Endodermal cell (in vitro differentiated cells): Measurements from ENCODE around the gene LIPC. TPM values are rescaled to one million over a fixed set of nuclear protein-coding genes. Genes with fewer than 3 reads are reported as not detected.

Experiments used
- DNase-seq: peaks from one replicate; pipeline ENCODE4 v3.0.0-alpha.2; 2017
- H3K27ac ChIP-seq: 2 replicates; pipeline ENCODE4 v1.5.1; 2013; ENCODE audit warnings: mild to moderate bottlenecking, low read depth, low read length, moderate library complexity
- H3K27me3 ChIP-seq: 2 replicates; pipeline ENCODE4 v1.6.1; 2013; ENCODE audit warnings: mild to moderate bottlenecking, low read length, moderate library complexity; ENCODE audit not compliant: insufficient read depth, control insufficient read depth, poor library complexity, severe bottlenecking
- H3K36me3 ChIP-seq: 2 replicates; pipeline ENCODE4 v1.7.0; 2013; ENCODE audit warnings: mild to moderate bottlenecking, low read length, moderate library complexity; ENCODE audit not compliant: control insufficient read depth, insufficient read depth
- H3K4me1 ChIP-seq: one replicate; pipeline ENCODE4 v1.7.0; 2013; ENCODE audit warnings: low read length; ENCODE audit not compliant: control insufficient read depth, insufficient read depth
- H3K4me3 ChIP-seq: 2 replicates; pipeline ENCODE4 v1.5.1; 2013; ENCODE audit warnings: mild to moderate bottlenecking, low read length, moderate library complexity
- H3K9ac ChIP-seq: 2 replicates; pipeline ENCODE4 v1.6.1; 2013; ENCODE audit warnings: mild to moderate bottlenecking, low read length, moderate library complexity; ENCODE audit not compliant: poor library complexity, severe bottlenecking; ENCODE audit errors: extremely low read depth
- H3K9me3 ChIP-seq: 2 replicates; pipeline ENCODE4 v1.6.1; 2013; ENCODE audit warnings: mild to moderate bottlenecking, low read length, moderate library complexity; ENCODE audit not compliant: control insufficient read depth
- H3K27ac Mint-ChIP-seq: 2 replicates; pipeline ENCODE4 v1.8.0; 2020; ENCODE audit warnings: mixed read lengths
- H3K27me3 Mint-ChIP-seq: 2 replicates; pipeline ENCODE4 v1.8.0; 2021; ENCODE audit warnings: mild to moderate bottlenecking, mixed read lengths; ENCODE audit not compliant: insufficient read depth
- H3K36me3 Mint-ChIP-seq: 2 replicates; pipeline ENCODE4 v1.8.0; 2020; ENCODE audit warnings: low read depth, mixed read lengths
- H3K4me1 Mint-ChIP-seq: 2 replicates; pipeline ENCODE4 v1.8.0; 2020; ENCODE audit warnings: mixed read lengths
- H3K4me3 Mint-ChIP-seq: 2 replicates; pipeline ENCODE4 v1.8.0; 2020; ENCODE audit warnings: mild to moderate bottlenecking, moderate library complexity, mixed read lengths
- H3K9me3 Mint-ChIP-seq: 2 replicates; pipeline ENCODE4 v1.8.0; 2020; ENCODE audit warnings: mild to moderate bottlenecking, mixed read lengths
- CTCF ChIP-seq: fragments of 200-600 bp; sonication (generic); conservative IDR thresholded peaks from 2 replicates; pipeline ENCODE4 v1.5.0; 2021; ENCODE audit warnings: antibody characterized with exemption, mild to moderate bottlenecking
- WGBS, 2 experiments: methylation state at CpG; one replicate each; pipeline versions ENCODE4 v1.1.5 to v1.1.7; 2013; ENCODE audit warnings: missing lambda C conversion rate in 2 of 2, mixed read lengths in 1 of 2; ENCODE audit not compliant: insufficient coverage in 1 of 2, insufficient read length in 1 of 2; 5-methylcytosine and 5-hydroxymethylcytosine counted together
- total RNA-seq, 2 donors: library from RNA; stranded (reverse); fragmentation: NEBNext Ultra II Directional in 1 of 2; extraction: Animal tissue kit (Norgen Biotek cat#: 25700) in 1 of 2; gene quantifications; 2 replicates in 1 of 2; 3 replicates in 1 of 2; pipeline ENCODE4 v1.2.1, GENCODE V29; 2021

Gene LIPC
- total RNA-seq, 2 donors from 2014 or later = not detected

- H3K36me3 ChIP-seq = no peaks in the 10 kb centered on the region
- no peak for DNase-seq
- H3K9me3 ChIP-seq = peaks cover 12% of the 10 kb centered on the region
- Mint-ChIP-seq H3K4me1 (peaks cover 7% of the 10 kb centered on the region), H3K4me3 (no peak overlapping the region), H3K9me3 (no peaks in the 10 kb centered on the region), H3K27me3 (no peaks in the 10 kb centered on the region), H3K27ac (no peak overlapping the region), H3K36me3 (no peaks in the 10 kb centered on the region)
- no peak overlapping the region for H3K27ac ChIP-seq
- no peak overlapping the region for H3K4me3 ChIP-seq
- TF ChIP-seq CTCF = no peak
- WGBS, 2 experiments = 40 to 78% methylated on average over 1 to 5 of the region's 5 CpGs
- H3K27me3 ChIP-seq = no peaks in the 10 kb centered on the region
- H3K4me1 ChIP-seq = peaks cover 7% of the 10 kb centered on the region
- no peak overlapping the region for H3K9ac ChIP-seq
Observed at GRCh38 chr15:58420579-58421043, 11.2 kb upstream of the LIPC start.

DNA sequence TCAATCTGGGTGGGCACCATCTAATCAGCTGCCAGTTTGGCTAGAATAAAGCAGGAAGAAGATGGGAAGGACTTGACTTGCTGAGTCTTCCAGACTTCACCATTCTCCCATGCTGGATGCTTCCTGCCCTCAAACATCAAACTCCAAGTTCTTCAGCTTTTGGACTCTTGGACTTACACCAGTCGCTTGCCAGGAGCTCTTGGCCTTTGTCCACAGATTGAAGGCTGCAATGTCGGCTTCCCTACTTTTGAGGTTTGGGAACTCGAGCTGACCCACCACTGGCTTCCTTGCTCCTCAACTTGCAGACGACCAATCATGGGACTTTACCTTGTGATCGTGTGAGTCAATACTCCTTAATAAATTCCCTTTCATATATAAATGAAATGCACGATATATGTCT is 8.6 kb upstream of the LIPC start:
- Mint-ChIP-seq H3K9me3 (no peaks in the 10 kb centered on the region), H3K36me3 (no peaks in the 10 kb centered on the region), H3K4me3 (no peak overlapping the region), H3K4me1 (peaks cover 10% of the 10 kb centered on the region), H3K27ac (no peak overlapping the region), H3K27me3 (no peaks in the 10 kb centered on the region)
- H3K4me3 ChIP-seq = no peak overlapping the region
- DNase-seq = no peak
- no peak for TF ChIP-seq CTCF
- no peaks in the 10 kb centered on the region for H3K36me3 ChIP-seq
- H3K27me3 ChIP-seq = no peaks in the 10 kb centered on the region
- H3K27ac ChIP-seq = no peak overlapping the region
- no peak overlapping the region for H3K9ac ChIP-seq
- peaks cover 7% of the 10 kb centered on the region for H3K4me1 ChIP-seq
- H3K9me3 ChIP-seq = no peaks in the 10 kb centered on the region
- WGBS, 2 experiments = 88 to 95% methylated on average over 6 of the region's 6 CpGs

DNA sequence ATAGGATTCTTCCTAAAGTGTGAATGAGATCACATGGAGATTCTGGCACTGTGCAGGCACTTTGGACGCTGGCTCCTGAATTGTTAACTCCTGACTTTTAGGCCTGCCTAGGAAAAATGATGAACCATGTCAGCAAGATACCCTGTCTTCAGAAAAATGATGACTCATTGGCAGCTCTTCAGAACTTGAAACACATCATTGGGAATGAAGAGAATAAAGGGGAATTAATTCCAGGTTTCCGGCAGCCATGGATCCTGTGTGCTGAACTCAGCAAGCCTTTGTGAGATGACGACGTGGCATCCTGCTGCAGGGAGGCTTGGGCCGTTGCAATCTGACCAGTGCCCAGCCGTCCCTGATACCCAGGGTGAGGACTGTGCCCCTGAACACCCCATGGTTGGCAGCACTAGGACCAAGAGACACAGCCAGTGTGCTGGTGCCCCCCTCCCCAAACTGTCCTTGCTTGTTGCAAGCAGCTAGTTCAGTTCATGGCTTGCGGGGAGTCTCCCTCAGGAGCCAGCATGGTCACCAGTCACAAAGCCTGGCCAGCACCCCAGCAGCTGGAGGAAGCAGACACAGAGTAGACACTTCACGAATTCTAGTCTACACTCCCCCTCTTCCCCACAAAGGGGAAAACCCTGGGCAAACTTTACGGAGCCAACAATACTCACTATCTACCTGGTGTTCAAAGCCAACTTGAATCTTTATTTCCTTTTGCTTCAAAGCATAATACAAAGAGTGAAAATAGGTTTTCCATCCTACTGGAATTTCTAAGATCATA is 7.8 kb upstream of the LIPC start:
- WGBS, 2 experiments = 77 to 87% methylated on average over 6 to 9 of the region's 9 CpGs
- Histone ChIP-seq H3K36me3 (no peaks in the 10 kb centered on the region), H3K27me3 (no peaks in the 10 kb centered on the region), H3K9me3 (no peaks in the 10 kb centered on the region), H3K4me3 (no peak overlapping the region), H3K4me1 (peaks cover 7% of the 10 kb centered on the region), H3K27ac (no peak overlapping the region), H3K9ac (no peak overlapping the region)
- Mint-ChIP-seq H3K4me3 (no peak overlapping the region), H3K27ac (no peak overlapping the region), H3K36me3 (no peaks in the 10 kb centered on the region), H3K9me3 (no peaks in the 10 kb centered on the region), H3K4me1 (peaks cover 8% of the 10 kb centered on the region), H3K27me3 (no peaks in the 10 kb centered on the region)
- DNase-seq = no peak
- no peak for TF ChIP-seq CTCF
